K562 (cell line): ENCODE data around the gene NPIPA5. TPM values are rescaled to one million over a fixed set of nuclear protein-coding genes. Genes with fewer than 3 reads are reported as not detected.
A peak's percentile ranks its signal among the peaks of the same experiment; 100 is the strongest.

ENCODE experiments used
- CBX3 ChIP-seq, 2 experiments: IDR thresholded peaks; 1 replicate in 1 of 2; 2 replicates in 1 of 2; pipeline ENCODE4 v1.6.1; 2012; ENCODE audit warnings: inconsistent platforms in 2 of 2, low read length in 2 of 2, borderline replicate concordance in 1 of 2, control low read depth in 1 of 2
- FOXM1 ChIP-seq, 2 experiments: fragments of 450-650 bp in 1 of 2; sonication (generic) in 1 of 2; formaldehyde crosslinking in 1 of 2; IDR thresholded peaks; 2 replicates each; pipeline versions ENCODE4 v1.6.1 to v1.9.0; 2017 to 2022; ENCODE audit warnings: low read depth in 2 of 2, mild to moderate bottlenecking in 2 of 2, missing genetic modification reagents in 1 of 2, moderate library complexity in 1 of 2
- MAFF ChIP-seq: IDR thresholded peaks from 2 replicates; pipeline ENCODE4 v1.6.1; 2012; ENCODE audit warnings: low read length, improper control_type of control experiment
- RAD21 ChIP-seq, 2 experiments: fragments of 250-450 bp in 1 of 2; fragments of 450-650 bp in 1 of 2; sonication (Bioruptor Pico) in 1 of 2; formaldehyde crosslinking in 1 of 2; IDR thresholded peaks in 1 of 2; conservative IDR thresholded peaks in 1 of 2; 2 replicates each; pipeline versions ENCODE4 v1.4.0 to v1.8.0; 2020 to 2022; ENCODE audit warnings: mild to moderate bottlenecking in 2 of 2, moderate library complexity in 1 of 2
- ZSCAN29 ChIP-seq: fragments of 450-650 bp; IDR thresholded peaks from 2 replicates; pipeline ENCODE4 v1.6.1; 2017
- polyA plus RNA-seq, 8 experiments: library from polyadenylated mRNA; depleted of rRNA in 4 of 8; stranded (reverse) in 5 of 8; unstranded in 3 of 8; fragments of >200 nt; fragmentation: Nextera tagmentation in 2 of 8; fragmentation: Illumina TruSeq in 1 of 8; extraction: Ambion mirVana in 2 of 8; extraction: Trizol in 1 of 8; gene quantifications; 2 replicates each; pipeline versions ENCODE4 v1.2.1 to v1.2.3, GENCODE V29; 2011 to 2014; ENCODE audit warnings: inconsistent platforms in 1 of 8, missing spikeins in 1 of 8
- total RNA-seq, 7 experiments: library from RNA; depleted of rRNA in 6 of 7; stranded (reverse); fragments of >200 nt in 6 of 7; fragmentation: Illumina TruSeq in 2 of 7; extraction: Trizol in 2 of 7; gene quantifications; 2 replicates each; pipeline versions ENCODE4 v1.2.1 to v1.2.3, GENCODE V29; 2011 to 2021; ENCODE audit warnings: low replicate concordance in 1 of 7
- TF ChIP-seq, protein P1 (sequence below): fragments of 450-650 bp; IDR thresholded peaks from 2 replicates; pipeline ENCODE4 v1.6.1; 2014; ENCODE audit warnings: low read depth, mild to moderate bottlenecking, moderate library complexity, borderline replicate concordance
- TF ChIP-seq, protein P2 (sequence below): fragments of 450-650 bp; IDR thresholded peaks from 2 replicates; pipeline ENCODE4 v1.6.1; 2016; ENCODE audit warnings: mild to moderate bottlenecking, moderate library complexity
- TF ChIP-seq, protein P3 (sequence below): fragments of 450-650 bp; formaldehyde crosslinking; IDR thresholded peaks from 2 replicates; pipeline ENCODE4 v1.4.0; 2020; ENCODE audit warnings: mild to moderate bottlenecking, moderate library complexity
- TF ChIP-seq, protein P4 (sequence below), 3 experiments: IDR thresholded peaks in 2 of 3; conservative IDR thresholded peaks in 1 of 3; 2 replicates each; pipeline ENCODE4 v1.5.1; 2011 to 2012; ENCODE audit warnings: low read length in 3 of 3, mild to moderate bottlenecking in 3 of 3, control low read depth in 2 of 3, improper control_type of control experiment in 1 of 3, inconsistent platforms in 1 of 3, low read depth in 1 of 3, mixed read lengths in 1 of 3, moderate library complexity in 1 of 3; ENCODE audit not compliant: insufficient read depth in 2 of 3

NPIPA5 gene
- total and polyA plus RNA-seq, 9 of the 15 experiments (the other 6 are each of a cell fraction or from before 2014, with no cell fraction given): 2.2 to 17.0 (median 4.7) TPM

DNA sequence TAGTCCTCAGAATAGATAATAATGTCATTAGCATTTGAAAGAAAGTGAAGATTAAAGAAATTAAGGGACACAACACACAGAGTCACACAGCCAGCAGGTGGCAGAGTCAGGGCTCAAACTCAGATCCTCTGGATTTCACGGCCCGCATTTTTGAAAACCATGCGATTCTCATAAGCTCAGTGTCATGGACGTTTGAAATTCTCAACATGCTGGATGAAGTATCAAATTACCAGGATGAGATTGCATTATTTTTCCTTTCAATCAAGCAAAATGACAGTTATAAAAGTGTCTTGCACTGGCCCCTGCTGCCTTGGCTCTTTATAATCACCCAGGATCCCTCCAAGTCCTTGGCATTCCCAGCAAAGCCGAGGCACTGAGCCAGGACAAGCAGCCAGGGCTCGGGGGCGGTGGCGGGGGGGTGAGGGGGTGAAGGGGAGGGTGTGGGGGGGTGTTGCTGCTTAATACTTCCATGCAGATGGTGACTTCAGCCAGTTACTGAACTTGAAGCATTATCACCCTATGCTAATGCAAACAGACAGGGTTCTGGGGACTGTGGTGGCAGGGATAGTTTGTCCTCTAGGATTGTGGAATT, 49.6 kb upstream of the NPIPA5 start (continued):
- TF ChIP-seq, protein P1, sequence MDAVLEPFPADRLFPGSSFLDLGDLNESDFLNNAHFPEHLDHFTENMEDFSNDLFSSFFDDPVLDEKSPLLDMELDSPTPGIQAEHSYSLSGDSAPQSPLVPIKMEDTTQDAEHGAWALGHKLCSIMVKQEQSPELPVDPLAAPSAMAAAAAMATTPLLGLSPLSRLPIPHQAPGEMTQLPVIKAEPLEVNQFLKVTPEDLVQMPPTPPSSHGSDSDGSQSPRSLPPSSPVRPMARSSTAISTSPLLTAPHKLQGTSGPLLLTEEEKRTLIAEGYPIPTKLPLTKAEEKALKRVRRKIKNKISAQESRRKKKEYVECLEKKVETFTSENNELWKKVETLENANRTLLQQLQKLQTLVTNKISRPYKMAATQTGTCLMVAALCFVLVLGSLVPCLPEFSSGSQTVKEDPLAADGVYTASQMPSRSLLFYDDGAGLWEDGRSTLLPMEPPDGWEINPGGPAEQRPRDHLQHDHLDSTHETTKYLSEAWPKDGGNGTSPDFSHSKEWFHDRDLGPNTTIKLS: no peak
- TF ChIP-seq MAFF: peak; percentile 29; the same call in 1 of the 2 replicates
- TF ChIP-seq, protein P2, sequence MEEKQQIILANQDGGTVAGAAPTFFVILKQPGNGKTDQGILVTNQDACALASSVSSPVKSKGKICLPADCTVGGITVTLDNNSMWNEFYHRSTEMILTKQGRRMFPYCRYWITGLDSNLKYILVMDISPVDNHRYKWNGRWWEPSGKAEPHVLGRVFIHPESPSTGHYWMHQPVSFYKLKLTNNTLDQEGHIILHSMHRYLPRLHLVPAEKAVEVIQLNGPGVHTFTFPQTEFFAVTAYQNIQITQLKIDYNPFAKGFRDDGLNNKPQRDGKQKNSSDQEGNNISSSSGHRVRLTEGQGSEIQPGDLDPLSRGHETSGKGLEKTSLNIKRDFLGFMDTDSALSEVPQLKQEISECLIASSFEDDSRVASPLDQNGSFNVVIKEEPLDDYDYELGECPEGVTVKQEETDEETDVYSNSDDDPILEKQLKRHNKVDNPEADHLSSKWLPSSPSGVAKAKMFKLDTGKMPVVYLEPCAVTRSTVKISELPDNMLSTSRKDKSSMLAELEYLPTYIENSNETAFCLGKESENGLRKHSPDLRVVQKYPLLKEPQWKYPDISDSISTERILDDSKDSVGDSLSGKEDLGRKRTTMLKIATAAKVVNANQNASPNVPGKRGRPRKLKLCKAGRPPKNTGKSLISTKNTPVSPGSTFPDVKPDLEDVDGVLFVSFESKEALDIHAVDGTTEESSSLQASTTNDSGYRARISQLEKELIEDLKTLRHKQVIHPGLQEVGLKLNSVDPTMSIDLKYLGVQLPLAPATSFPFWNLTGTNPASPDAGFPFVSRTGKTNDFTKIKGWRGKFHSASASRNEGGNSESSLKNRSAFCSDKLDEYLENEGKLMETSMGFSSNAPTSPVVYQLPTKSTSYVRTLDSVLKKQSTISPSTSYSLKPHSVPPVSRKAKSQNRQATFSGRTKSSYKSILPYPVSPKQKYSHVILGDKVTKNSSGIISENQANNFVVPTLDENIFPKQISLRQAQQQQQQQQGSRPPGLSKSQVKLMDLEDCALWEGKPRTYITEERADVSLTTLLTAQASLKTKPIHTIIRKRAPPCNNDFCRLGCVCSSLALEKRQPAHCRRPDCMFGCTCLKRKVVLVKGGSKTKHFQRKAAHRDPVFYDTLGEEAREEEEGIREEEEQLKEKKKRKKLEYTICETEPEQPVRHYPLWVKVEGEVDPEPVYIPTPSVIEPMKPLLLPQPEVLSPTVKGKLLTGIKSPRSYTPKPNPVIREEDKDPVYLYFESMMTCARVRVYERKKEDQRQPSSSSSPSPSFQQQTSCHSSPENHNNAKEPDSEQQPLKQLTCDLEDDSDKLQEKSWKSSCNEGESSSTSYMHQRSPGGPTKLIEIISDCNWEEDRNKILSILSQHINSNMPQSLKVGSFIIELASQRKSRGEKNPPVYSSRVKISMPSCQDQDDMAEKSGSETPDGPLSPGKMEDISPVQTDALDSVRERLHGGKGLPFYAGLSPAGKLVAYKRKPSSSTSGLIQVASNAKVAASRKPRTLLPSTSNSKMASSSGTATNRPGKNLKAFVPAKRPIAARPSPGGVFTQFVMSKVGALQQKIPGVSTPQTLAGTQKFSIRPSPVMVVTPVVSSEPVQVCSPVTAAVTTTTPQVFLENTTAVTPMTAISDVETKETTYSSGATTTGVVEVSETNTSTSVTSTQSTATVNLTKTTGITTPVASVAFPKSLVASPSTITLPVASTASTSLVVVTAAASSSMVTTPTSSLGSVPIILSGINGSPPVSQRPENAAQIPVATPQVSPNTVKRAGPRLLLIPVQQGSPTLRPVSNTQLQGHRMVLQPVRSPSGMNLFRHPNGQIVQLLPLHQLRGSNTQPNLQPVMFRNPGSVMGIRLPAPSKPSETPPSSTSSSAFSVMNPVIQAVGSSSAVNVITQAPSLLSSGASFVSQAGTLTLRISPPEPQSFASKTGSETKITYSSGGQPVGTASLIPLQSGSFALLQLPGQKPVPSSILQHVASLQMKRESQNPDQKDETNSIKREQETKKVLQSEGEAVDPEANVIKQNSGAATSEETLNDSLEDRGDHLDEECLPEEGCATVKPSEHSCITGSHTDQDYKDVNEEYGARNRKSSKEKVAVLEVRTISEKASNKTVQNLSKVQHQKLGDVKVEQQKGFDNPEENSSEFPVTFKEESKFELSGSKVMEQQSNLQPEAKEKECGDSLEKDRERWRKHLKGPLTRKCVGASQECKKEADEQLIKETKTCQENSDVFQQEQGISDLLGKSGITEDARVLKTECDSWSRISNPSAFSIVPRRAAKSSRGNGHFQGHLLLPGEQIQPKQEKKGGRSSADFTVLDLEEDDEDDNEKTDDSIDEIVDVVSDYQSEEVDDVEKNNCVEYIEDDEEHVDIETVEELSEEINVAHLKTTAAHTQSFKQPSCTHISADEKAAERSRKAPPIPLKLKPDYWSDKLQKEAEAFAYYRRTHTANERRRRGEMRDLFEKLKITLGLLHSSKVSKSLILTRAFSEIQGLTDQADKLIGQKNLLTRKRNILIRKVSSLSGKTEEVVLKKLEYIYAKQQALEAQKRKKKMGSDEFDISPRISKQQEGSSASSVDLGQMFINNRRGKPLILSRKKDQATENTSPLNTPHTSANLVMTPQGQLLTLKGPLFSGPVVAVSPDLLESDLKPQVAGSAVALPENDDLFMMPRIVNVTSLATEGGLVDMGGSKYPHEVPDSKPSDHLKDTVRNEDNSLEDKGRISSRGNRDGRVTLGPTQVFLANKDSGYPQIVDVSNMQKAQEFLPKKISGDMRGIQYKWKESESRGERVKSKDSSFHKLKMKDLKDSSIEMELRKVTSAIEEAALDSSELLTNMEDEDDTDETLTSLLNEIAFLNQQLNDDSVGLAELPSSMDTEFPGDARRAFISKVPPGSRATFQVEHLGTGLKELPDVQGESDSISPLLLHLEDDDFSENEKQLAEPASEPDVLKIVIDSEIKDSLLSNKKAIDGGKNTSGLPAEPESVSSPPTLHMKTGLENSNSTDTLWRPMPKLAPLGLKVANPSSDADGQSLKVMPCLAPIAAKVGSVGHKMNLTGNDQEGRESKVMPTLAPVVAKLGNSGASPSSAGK: peak; percentile 72
- TF ChIP-seq RAD21 (CRISPR knock-in tag; conservative IDR thresholded peaks at IDR 0.05 in 1 of 2, IDR thresholded peaks at IDR 0.05 in 1 of 2): peak; percentile 75 to 81
- 0 out of 2 replicates have a peak, but pooled peaks have one; percentile 18 for TF ChIP-seq ZSCAN29
- TF ChIP-seq FOXM1 (IDR thresholded peaks at IDR 0.05; ENCODE audit: low read depth): peak; percentile 46
- no peak for TF ChIP-seq FOXM1 (CRISPR knock-in tag; IDR thresholded peaks at IDR 0.05; ENCODE audit: low read depth)
- 0 out of 3 replicates have a peak, but pooled peaks of 1 of the 2 experiments have one; percentile 25 for TF ChIP-seq CBX3 (IDR thresholded peaks at IDR 0.05; ENCODE audit: borderline replicate concordance in 1 of 2, low read length in 2 of 2)
- TF ChIP-seq, protein P3, sequence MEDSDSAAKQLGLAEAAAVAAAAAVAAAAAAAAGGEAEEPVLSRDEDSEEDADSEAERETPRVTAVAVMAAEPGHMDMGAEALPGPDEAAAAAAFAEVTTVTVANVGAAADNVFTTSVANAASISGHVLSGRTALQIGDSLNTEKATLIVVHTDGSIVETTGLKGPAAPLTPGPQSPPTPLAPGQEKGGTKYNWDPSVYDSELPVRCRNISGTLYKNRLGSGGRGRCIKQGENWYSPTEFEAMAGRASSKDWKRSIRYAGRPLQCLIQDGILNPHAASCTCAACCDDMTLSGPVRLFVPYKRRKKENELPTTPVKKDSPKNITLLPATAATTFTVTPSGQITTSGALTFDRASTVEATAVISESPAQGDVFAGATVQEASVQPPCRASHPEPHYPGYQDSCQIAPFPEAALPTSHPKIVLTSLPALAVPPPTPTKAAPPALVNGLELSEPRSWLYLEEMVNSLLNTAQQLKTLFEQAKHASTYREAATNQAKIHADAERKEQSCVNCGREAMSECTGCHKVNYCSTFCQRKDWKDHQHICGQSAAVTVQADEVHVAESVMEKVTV (CRISPR knock-in tag): peak; percentile 55; the same call in 1 of the 2 replicates
- TF ChIP-seq, protein P4, sequence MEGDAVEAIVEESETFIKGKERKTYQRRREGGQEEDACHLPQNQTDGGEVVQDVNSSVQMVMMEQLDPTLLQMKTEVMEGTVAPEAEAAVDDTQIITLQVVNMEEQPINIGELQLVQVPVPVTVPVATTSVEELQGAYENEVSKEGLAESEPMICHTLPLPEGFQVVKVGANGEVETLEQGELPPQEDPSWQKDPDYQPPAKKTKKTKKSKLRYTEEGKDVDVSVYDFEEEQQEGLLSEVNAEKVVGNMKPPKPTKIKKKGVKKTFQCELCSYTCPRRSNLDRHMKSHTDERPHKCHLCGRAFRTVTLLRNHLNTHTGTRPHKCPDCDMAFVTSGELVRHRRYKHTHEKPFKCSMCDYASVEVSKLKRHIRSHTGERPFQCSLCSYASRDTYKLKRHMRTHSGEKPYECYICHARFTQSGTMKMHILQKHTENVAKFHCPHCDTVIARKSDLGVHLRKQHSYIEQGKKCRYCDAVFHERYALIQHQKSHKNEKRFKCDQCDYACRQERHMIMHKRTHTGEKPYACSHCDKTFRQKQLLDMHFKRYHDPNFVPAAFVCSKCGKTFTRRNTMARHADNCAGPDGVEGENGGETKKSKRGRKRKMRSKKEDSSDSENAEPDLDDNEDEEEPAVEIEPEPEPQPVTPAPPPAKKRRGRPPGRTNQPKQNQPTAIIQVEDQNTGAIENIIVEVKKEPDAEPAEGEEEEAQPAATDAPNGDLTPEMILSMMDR (IDR thresholded peaks at IDR 0.05 in 2 of 3, conservative IDR thresholded peaks at IDR 0.05 in 1 of 3; ENCODE audit: insufficient read depth in 2 of 3, low read depth in 1 of 3, low read length in 3 of 3): peak; percentile 60 to 77 (median 66)
